Colonic mucosa (tissue), 4 donors: ENCODE results near the gene GPR32. TPM values are rescaled to one million over a fixed set of nuclear protein-coding genes. Genes with fewer than 3 reads are reported as not detected.
"Not testable (repeated sequence)": the region's sequence is repeated elsewhere in the genome, so short reads cannot be mapped to it uniquely, and the experiment has no call there.

Source experiments
- DNase-seq: peaks from one replicate; pipeline ENCODE4 v3.0.0-alpha.2; 2020
- H3K27ac ChIP-seq: fragments of 200-600 bp; one replicate; pipeline ENCODE4 v1.8.0; 2021
- H3K27me3 ChIP-seq: fragments of 200-600 bp; one replicate; pipeline ENCODE4 v1.8.0; 2021
- H3K36me3 ChIP-seq: fragments of 200-600 bp; one replicate; pipeline ENCODE4 v1.8.0; 2021
- H3K4me1 ChIP-seq: fragments of 200-600 bp; one replicate; pipeline ENCODE4 v1.8.0; 2021; ENCODE audit warnings: mild to moderate bottlenecking
- H3K4me3 ChIP-seq: fragments of 200-600 bp; one replicate; pipeline ENCODE4 v1.8.0; 2021
- H3K9ac ChIP-seq, 2 donors: one replicate each; pipeline ENCODE4 v1.7.0; 2013; ENCODE audit warnings: control low read depth in 2 of 2, low read depth in 2 of 2, low read length in 2 of 2
- H3K9me3 ChIP-seq: fragments of 200-600 bp; one replicate; pipeline ENCODE4 v1.8.0; 2021
- intact Hi-C: fragments of 100-400 bp; cut with DNase I; formaldehyde crosslinking; loops from one replicate; pipeline ENCODE4 v1.14.1; 2022
- total RNA-seq, 2 donors: library from RNA; stranded (reverse); fragmentation: NEBNext Ultra II Directional in 1 of 2; extraction: Animal tissue kit (Norgen Biotek cat#: 25700) in 1 of 2; gene quantifications; one replicate each; pipeline ENCODE4 v1.2.1, GENCODE V29; 2021
- TF ChIP-seq, protein P1 (sequence below): fragments of 200-600 bp; IDR thresholded peaks from one replicate; pipeline ENCODE4 v1.8.0; 2022; ENCODE audit warnings: antibody characterized with exemption, mild to moderate bottlenecking
- donor health status: healthy.
- donor health status: DM: no; HTN: no; CAD: no.
- donor health status: DM: no; HTN: no; CAD: no.

The GPR32 gene
- total RNA-seq, 2 donors from 2014 or later, result not detected

DNA sequence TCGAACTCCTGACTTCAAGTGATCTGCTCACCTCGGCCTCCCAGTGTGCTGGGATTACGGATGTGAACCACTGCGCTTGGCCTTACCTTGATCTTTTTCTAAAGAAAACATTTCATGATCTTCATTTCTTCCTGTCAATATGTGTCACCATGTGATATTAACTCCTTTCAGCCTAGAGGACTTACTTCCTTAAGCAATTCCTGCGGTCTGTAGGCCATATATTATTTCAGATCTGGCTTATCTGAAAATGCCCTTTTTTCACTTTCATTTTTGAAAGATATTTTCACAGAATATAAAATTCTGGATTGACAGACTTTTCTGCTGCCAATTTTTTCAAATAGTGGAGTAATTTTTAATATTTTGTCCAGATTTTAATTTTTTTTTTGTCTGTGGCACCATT lies 2.0 kb upstream of the GPR32 start:
- intact Hi-C loops, result no loop called here
- DNase-seq, result no peak
- H3K4me3 ChIP-seq, result no peak overlapping the region
- TF ChIP-seq, protein P1, sequence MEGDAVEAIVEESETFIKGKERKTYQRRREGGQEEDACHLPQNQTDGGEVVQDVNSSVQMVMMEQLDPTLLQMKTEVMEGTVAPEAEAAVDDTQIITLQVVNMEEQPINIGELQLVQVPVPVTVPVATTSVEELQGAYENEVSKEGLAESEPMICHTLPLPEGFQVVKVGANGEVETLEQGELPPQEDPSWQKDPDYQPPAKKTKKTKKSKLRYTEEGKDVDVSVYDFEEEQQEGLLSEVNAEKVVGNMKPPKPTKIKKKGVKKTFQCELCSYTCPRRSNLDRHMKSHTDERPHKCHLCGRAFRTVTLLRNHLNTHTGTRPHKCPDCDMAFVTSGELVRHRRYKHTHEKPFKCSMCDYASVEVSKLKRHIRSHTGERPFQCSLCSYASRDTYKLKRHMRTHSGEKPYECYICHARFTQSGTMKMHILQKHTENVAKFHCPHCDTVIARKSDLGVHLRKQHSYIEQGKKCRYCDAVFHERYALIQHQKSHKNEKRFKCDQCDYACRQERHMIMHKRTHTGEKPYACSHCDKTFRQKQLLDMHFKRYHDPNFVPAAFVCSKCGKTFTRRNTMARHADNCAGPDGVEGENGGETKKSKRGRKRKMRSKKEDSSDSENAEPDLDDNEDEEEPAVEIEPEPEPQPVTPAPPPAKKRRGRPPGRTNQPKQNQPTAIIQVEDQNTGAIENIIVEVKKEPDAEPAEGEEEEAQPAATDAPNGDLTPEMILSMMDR, result no peak
- H3K9ac ChIP-seq, result no peak overlapping the region
- no peaks in the 10 kb centered on the region for H3K27me3 ChIP-seq
- H3K4me1 ChIP-seq, result no peaks in the 10 kb centered on the region
- H3K27ac ChIP-seq, result no peak overlapping the region
- H3K36me3 ChIP-seq, result no peaks in the 10 kb centered on the region
- H3K9me3 ChIP-seq, result no peaks in the 10 kb centered on the region

DNA sequence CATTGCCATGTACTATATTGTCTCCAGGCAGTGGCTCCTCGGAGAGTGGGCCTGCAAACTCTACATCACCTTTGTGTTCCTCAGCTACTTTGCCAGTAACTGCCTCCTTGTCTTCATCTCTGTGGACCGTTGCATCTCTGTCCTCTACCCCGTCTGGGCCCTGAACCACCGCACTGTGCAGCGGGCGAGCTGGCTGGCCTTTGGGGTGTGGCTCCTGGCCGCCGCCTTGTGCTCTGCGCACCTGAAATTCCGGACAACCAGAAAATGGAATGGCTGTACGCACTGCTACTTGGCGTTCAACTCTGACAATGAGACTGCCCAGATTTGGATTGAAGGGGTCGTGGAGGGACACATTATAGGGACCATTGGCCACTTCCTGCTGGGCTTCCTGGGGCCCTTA lies 624 bp downstream of the GPR32 start:
- Histone ChIP-seq H3K4me3 (no peak overlapping the region), H3K4me1 (no peaks in the 10 kb centered on the region), H3K27ac (no peak overlapping the region), H3K9me3 (no peaks in the 10 kb centered on the region), H3K9ac (no peak overlapping the region), H3K27me3 (no peaks in the 10 kb centered on the region), H3K36me3 (no peaks in the 10 kb centered on the region)
- DNase-seq, result no peak
- intact Hi-C loops, result no loop called here
- TF ChIP-seq, protein P1, result no peak

DNA sequence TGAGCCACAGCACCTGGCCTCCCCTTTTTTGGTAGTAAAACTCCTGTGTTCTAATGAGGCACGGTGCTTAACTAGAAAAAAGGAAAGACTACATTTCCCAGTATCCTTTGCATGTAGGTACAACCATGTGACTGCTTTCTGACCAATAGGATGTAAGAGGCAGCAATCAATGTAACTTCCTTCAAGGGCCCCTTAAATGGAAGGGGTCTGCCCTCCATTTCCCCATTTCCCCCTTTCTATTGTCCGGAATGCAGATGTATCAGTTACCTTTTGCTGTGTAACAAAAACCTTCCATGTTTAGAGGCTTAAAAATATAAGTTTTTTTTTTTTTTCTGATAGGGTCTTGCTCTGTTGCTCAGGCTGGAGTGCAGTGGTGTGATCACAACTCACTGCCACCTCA lies 2.2 kb downstream of the GPR32 start:
- no peaks in the 10 kb centered on the region for H3K36me3 ChIP-seq
- no peak for DNase-seq
- intact Hi-C loops, result no loop called here
- H3K4me1 ChIP-seq, result no peaks in the 10 kb centered on the region
- no peak overlapping the region for H3K4me3 ChIP-seq
- H3K27ac ChIP-seq, result no peak overlapping the region
- H3K9me3 ChIP-seq, result no peaks in the 10 kb centered on the region
- no peak overlapping the region for H3K9ac ChIP-seq
- H3K27me3 ChIP-seq, result no peaks in the 10 kb centered on the region
- TF ChIP-seq, protein P1, result no peak

DNA sequence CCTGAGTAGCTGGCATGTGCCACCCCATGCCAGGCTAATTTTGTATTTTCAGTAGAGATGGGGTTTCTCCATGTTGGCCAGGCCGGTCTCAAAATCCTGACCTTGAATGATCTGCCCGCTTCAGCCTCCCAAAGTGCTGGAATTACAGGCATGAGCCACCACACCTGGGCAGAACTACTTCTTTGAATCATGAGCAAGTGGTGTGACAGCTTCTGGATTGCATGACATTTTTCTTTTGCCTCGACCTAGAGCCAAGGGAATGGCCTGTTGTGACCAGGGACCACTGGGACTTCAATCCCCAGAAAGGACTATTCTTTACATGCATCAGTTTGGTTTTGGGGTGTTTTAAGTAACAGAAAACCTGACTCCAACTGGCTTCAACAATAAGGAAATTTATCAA lies 2.6 kb downstream of the GPR32 start:
- H3K27me3 ChIP-seq, H3K9ac ChIP-seq, H3K27ac ChIP-seq, H3K4me3 ChIP-seq, intact Hi-C loops, DNase-seq, H3K36me3 ChIP-seq, H3K4me1 ChIP-seq, H3K9me3 ChIP-seq: not testable (repeated sequence)

DNA sequence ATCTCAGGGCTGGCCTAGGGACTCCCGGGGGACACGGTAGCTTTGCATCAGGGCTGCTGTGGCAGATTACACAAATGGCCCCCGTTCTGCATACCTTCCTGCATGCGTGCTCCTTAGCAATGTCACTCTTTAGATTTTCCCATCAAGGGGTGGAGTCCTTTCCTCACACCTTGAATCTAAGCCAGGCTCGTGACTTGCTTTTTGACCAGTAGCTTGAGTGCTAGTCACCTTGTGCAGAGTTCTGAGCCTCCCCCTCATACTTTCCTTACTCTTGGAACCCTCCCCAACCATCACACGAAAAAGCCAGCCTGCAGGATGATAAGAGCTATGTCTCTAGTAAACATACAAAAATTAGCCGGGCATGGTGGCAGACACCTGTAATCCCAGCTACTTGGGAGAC lies 3.2 kb downstream of the GPR32 start:
- intact Hi-C loops, H3K4me1 ChIP-seq, H3K4me3 ChIP-seq, H3K36me3 ChIP-seq, H3K9me3 ChIP-seq, DNase-seq, H3K27me3 ChIP-seq, H3K9ac ChIP-seq, H3K27ac ChIP-seq: not testable (repeated sequence)

DNA sequence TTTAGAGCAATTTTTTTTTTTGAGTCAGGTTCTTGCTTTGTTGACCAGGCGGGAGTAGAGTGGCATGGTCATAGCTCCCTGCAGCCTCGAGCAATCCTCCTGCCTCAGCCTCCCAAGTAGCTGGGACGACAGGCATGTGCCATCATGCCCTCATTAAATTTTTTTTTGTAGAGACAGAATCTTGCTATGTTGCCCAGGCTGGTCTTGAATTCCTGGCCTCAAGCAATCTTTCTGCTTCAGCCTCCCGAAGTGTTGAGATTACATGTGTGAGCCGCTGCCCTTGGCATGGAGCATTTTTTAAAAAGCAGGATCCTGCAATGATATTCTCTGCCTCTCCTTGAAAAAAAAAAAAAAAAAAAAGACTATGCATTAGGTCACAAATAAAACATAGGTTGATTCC lies 5.9 kb downstream of the GPR32 start:
- Histone ChIP-seq H3K9me3 (no peaks in the 10 kb centered on the region), H3K9ac (no peak overlapping the region), H3K27ac (no peak overlapping the region), H3K36me3 (no peaks in the 10 kb centered on the region), H3K4me1 (no peaks in the 10 kb centered on the region), H3K4me3 (no peak overlapping the region), H3K27me3 (peaks cover 10% of the 10 kb centered on the region)
- intact Hi-C loops, result no loop called here
- DNase-seq, result no peak
- TF ChIP-seq, protein P1, result no peak

DNA sequence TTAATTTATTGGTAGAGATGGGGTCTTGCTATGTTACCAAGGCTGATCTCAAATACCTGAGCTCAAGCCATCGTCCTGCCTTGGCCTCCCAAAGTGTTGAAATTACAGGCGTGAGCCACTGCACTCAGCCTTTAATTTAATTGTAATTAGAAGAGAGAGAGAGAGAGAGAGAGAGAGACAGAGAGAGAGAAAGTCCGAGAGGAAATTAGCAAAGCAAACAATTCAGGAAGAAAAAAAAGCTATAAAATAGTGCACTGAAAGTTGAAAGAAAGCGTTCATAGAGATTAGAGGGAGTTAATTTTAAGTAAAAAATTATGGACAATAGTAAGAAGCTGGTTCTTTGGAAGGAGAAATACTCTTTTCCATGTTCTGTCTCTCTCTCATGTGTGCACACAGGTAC lies 7.0 kb downstream of the GPR32 start:
- DNase-seq, result no peak
- no peaks in the 10 kb centered on the region for H3K9me3 ChIP-seq
- no peak overlapping the region for H3K27ac ChIP-seq
- H3K4me1 ChIP-seq, result no peaks in the 10 kb centered on the region
- no peak overlapping the region for H3K9ac ChIP-seq
- intact Hi-C loops, result no loop called here
- no peaks in the 10 kb centered on the region for H3K36me3 ChIP-seq
- no peak overlapping the region for H3K4me3 ChIP-seq
- TF ChIP-seq, protein P1, result no peak
- peaks cover 13% of the 10 kb centered on the region for H3K27me3 ChIP-seq
